ENCODE data around the gene GYPB. TPM values are rescaled to one million over a fixed set of nuclear protein-coding genes. Genes with fewer than 3 reads are reported as not detected.
"Not testable (repeated sequence)": the region's sequence is repeated elsewhere in the genome, so short reads cannot be mapped to it uniquely, and the experiment has no call there.

Gene GYPB
- total RNA-seq, result not detected in 2 replicates

- H3K36me3 ChIP-seq (ENCODE audit: control insufficient read depth, insufficient read depth, low read length); DNase-seq (ENCODE audit: low read depth): not testable (repeated sequence)
These were observed at the start of gene GYPB for GRCh38 chr4:144019277-144019676. Gene GYPB (minus strand): TSS chr4:144019380. CDS start chr4:144019287, 93 bp downstream.

GRCh38 chr4:144061556-144061955 is 42.4 kb upstream of the GYPB start:
- not testable (repeated sequence) for H3K36me3 ChIP-seq (ENCODE audit: control insufficient read depth, insufficient read depth, low read length); DNase-seq (ENCODE audit: low read depth); H3K27me3 ChIP-seq (ENCODE audit: control insufficient read depth, insufficient read depth, low read length); H3K4me3 ChIP-seq (ENCODE audit: low read depth, low read length)

More at GRCh38 chr4:144019277-144019676, at the start of gene GYPB:
- not testable (repeated sequence) for H3K4me3 ChIP-seq (ENCODE audit: low read depth, low read length); H3K27me3 ChIP-seq (ENCODE audit: control insufficient read depth, insufficient read depth, low read length)

GRCh38 chr4:144060234-144060859 is 41.2 kb upstream of the GYPB start:
- not testable (repeated sequence) for DNase-seq (ENCODE audit: low read depth); H3K36me3 ChIP-seq (ENCODE audit: control insufficient read depth, insufficient read depth, low read length); H3K27me3 ChIP-seq (ENCODE audit: control insufficient read depth, insufficient read depth, low read length); H3K4me3 ChIP-seq (ENCODE audit: low read depth, low read length)

GRCh38 chr4:144056800-144057199 is 37.6 kb upstream of the GYPB start:
- TF ChIP-seq CTCF (IDR thresholded peaks at IDR 0.05; ENCODE audit: insufficient read depth, low read length, poor library complexity, severe bottlenecking), result no peak
- no peaks in the 10 kb centered on the region for H3K36me3 ChIP-seq (ENCODE audit: control insufficient read depth, insufficient read depth, low read length)
- H3K27me3 ChIP-seq (ENCODE audit: control insufficient read depth, insufficient read depth, low read length), result no peaks in the 10 kb centered on the region
- no peak for DNase-seq (ENCODE audit: low read depth)
- no peak overlapping the region for H3K4me3 ChIP-seq (ENCODE audit: low read depth, low read length)

GRCh38 chr4:144055336-144055735 is 36.2 kb upstream of the GYPB start:
- H3K4me3 ChIP-seq (ENCODE audit: low read depth, low read length); H3K36me3 ChIP-seq (ENCODE audit: control insufficient read depth, insufficient read depth, low read length): not testable (repeated sequence)

GRCh38 chr4:144051494-144051893 is 32.3 kb upstream of the GYPB start:
- H3K27me3 ChIP-seq (ENCODE audit: control insufficient read depth, insufficient read depth, low read length); DNase-seq (ENCODE audit: low read depth); H3K4me3 ChIP-seq (ENCODE audit: low read depth, low read length); H3K36me3 ChIP-seq (ENCODE audit: control insufficient read depth, insufficient read depth, low read length): not testable (repeated sequence)

More at GRCh38 chr4:144055336-144055735, 36.2 kb upstream of the GYPB start:
- H3K27me3 ChIP-seq (ENCODE audit: control insufficient read depth, insufficient read depth, low read length); DNase-seq (ENCODE audit: low read depth): not testable (repeated sequence)

- not testable (repeated sequence) for H3K27me3 ChIP-seq (ENCODE audit: control insufficient read depth, insufficient read depth, low read length); H3K36me3 ChIP-seq (ENCODE audit: control insufficient read depth, insufficient read depth, low read length); DNase-seq (ENCODE audit: low read depth); H3K4me3 ChIP-seq (ENCODE audit: low read depth, low read length)
These were observed 31.5 kb upstream of the GYPB start for GRCh38 chr4:144050631-144051030.

GRCh38 chr4:144049495-144050424 is 30.6 kb upstream of the GYPB start:
- H3K27me3 ChIP-seq (ENCODE audit: control insufficient read depth, insufficient read depth, low read length); DNase-seq (ENCODE audit: low read depth); H3K4me3 ChIP-seq (ENCODE audit: low read depth, low read length); H3K36me3 ChIP-seq (ENCODE audit: control insufficient read depth, insufficient read depth, low read length): not testable (repeated sequence)

GRCh38 chr4:144044936-144045335 is 25.8 kb upstream of the GYPB start:
- H3K36me3 ChIP-seq (ENCODE audit: control insufficient read depth, insufficient read depth, low read length); H3K27me3 ChIP-seq (ENCODE audit: control insufficient read depth, insufficient read depth, low read length); DNase-seq (ENCODE audit: low read depth); H3K4me3 ChIP-seq (ENCODE audit: low read depth, low read length): not testable (repeated sequence)

GRCh38 chr4:144032580-144032979 is 13.4 kb upstream of the GYPB start:
- H3K4me3 ChIP-seq (ENCODE audit: low read depth, low read length); H3K27me3 ChIP-seq (ENCODE audit: control insufficient read depth, insufficient read depth, low read length); DNase-seq (ENCODE audit: low read depth); H3K36me3 ChIP-seq (ENCODE audit: control insufficient read depth, insufficient read depth, low read length): not testable (repeated sequence)

- H3K36me3 ChIP-seq (ENCODE audit: control insufficient read depth, insufficient read depth, low read length); DNase-seq (ENCODE audit: low read depth); H3K4me3 ChIP-seq (ENCODE audit: low read depth, low read length); H3K27me3 ChIP-seq (ENCODE audit: control insufficient read depth, insufficient read depth, low read length): not testable (repeated sequence)
These were observed 12.7 kb upstream of the GYPB start for GRCh38 chr4:144031875-144032274.

GRCh38 chr4:144031369-144031768 is 12.2 kb upstream of the GYPB start:
- not testable (repeated sequence) for H3K27me3 ChIP-seq (ENCODE audit: control insufficient read depth, insufficient read depth, low read length); DNase-seq (ENCODE audit: low read depth); H3K4me3 ChIP-seq (ENCODE audit: low read depth, low read length); H3K36me3 ChIP-seq (ENCODE audit: control insufficient read depth, insufficient read depth, low read length)

- not testable (repeated sequence) for H3K27me3 ChIP-seq (ENCODE audit: control insufficient read depth, insufficient read depth, low read length); H3K36me3 ChIP-seq (ENCODE audit: control insufficient read depth, insufficient read depth, low read length); DNase-seq (ENCODE audit: low read depth); H3K4me3 ChIP-seq (ENCODE audit: low read depth, low read length)
These were observed 11.5 kb upstream of the GYPB start for GRCh38 chr4:144030708-144031107.

- not testable (repeated sequence) for H3K27me3 ChIP-seq (ENCODE audit: control insufficient read depth, insufficient read depth, low read length); H3K4me3 ChIP-seq (ENCODE audit: low read depth, low read length); DNase-seq (ENCODE audit: low read depth); H3K36me3 ChIP-seq (ENCODE audit: control insufficient read depth, insufficient read depth, low read length)
These were observed 7.5 kb upstream of the GYPB start for GRCh38 chr4:144026682-144027081.

Measured in kidney epithelial cell (primary cell).